Calu3 (cell line): Measurements from ENCODE around the gene CABCOCO1. TPM values are rescaled to one million over a fixed set of nuclear protein-coding genes. Genes with fewer than 3 reads are reported as not detected.

ENCODE experiments used
- BruUV-seq: library from RNA; stranded (reverse); fragments of 400-500 nt; replicated peaks from 2 replicates; lab custom pipeline; 2021; lab: Mats Ljungman, UMichigan
- CTCF ChIA-PET: fragments of 300-600 bp; sonication (Branson Sonifier 250); formaldehyde crosslinking; loops from one replicate; lab custom pipeline; 2022; ENCODE audit warnings: antibody characterized with exemption; lab: Charles Lee
- DNase-seq: peaks from one replicate; pipeline ENCODE4 v3.0.0; 2022
- H3K27ac Mint-ChIP-seq: one replicate; pipeline ENCODE4 v1.8.0; 2022; ENCODE audit warnings: mixed read lengths; ENCODE audit not compliant: unreplicated experiment
- H3K27me3 Mint-ChIP-seq: one replicate; pipeline ENCODE4 v1.8.0; 2022; ENCODE audit warnings: mixed read lengths; ENCODE audit not compliant: unreplicated experiment
- H3K36me3 Mint-ChIP-seq: one replicate; pipeline ENCODE4 v1.8.0; 2022; ENCODE audit warnings: mild to moderate bottlenecking, moderate library complexity, mixed read lengths; ENCODE audit not compliant: insufficient read depth, unreplicated experiment
- H3K4me1 Mint-ChIP-seq: one replicate; pipeline ENCODE4 v1.8.0; 2022; ENCODE audit warnings: mild to moderate bottlenecking, low read depth, mixed read lengths; ENCODE audit not compliant: unreplicated experiment
- H3K4me3 Mint-ChIP-seq: one replicate; pipeline ENCODE4 v1.8.0; 2022; ENCODE audit warnings: mild to moderate bottlenecking, low read depth, moderate library complexity, mixed read lengths; ENCODE audit not compliant: unreplicated experiment
- H3K9me3 Mint-ChIP-seq: one replicate; pipeline ENCODE4 v1.8.0; 2022; ENCODE audit warnings: low read depth, mixed read lengths; ENCODE audit not compliant: unreplicated experiment
- CTCF ChIP-seq: fragments of 200-600 bp; IDR thresholded peaks from one replicate; pipeline ENCODE4 v1.8.0; 2022; ENCODE audit warnings: antibody characterized with exemption; ENCODE audit not compliant: unreplicated experiment
- intact Hi-C: fragments of 100-400 bp; cut with micrococcal nuclease; formaldehyde crosslinking; loops from one replicate; pipeline ENCODE4 v1.10.0; 2022; ENCODE audit not compliant: unreplicated experiment
- total RNA-seq: library from RNA; stranded (reverse); gene quantifications from 2 replicates; pipeline ENCODE4 v1.2.3, GENCODE V29; 2022

Gene CABCOCO1
- total RNA-seq, 1 experiment from 2014 or later = not detected

GRCh38 chr10:61742812-61743211, 80.1 kb downstream of the CABCOCO1 start:
- Mint-ChIP-seq H3K4me3 (no peak overlapping the region), H3K27ac (no peak overlapping the region), H3K27me3 (no peaks in the 10 kb centered on the region), H3K36me3 (no peaks in the 10 kb centered on the region), H3K4me1 (peaks cover 5% of the 10 kb centered on the region), H3K9me3 (no peaks in the 10 kb centered on the region)
- no peak for TF ChIP-seq CTCF
- no peak for DNase-seq
- BruUV-seq = no TSS peak
- intact Hi-C loops = no loop called here
- CTCF ChIA-PET = no interaction called here

GRCh38 chr10:61744469-61744868, 81.7 kb downstream of the CABCOCO1 start:
- CTCF ChIA-PET = no interaction called here
- H3K36me3 Mint-ChIP-seq = no peaks in the 10 kb centered on the region
- intact Hi-C loops = no loop called here
- no peak for DNase-seq
- no peak overlapping the region for H3K4me3 Mint-ChIP-seq
- BruUV-seq = no TSS peak
- no peaks in the 10 kb centered on the region for H3K9me3 Mint-ChIP-seq
- no peaks in the 10 kb centered on the region for H3K27me3 Mint-ChIP-seq
- no peak for TF ChIP-seq CTCF
- no peak overlapping the region for H3K27ac Mint-ChIP-seq
- peaks cover 10% of the 10 kb centered on the region for H3K4me1 Mint-ChIP-seq

GRCh38 chr10:61746377-61746776, 83.6 kb downstream of the CABCOCO1 start:
- CTCF ChIA-PET = interaction anchor here (0.6 to 1.4 kb wide), 2 partner anchors 11 to 89 kb away, joined by 3 to 5 read pairs; no protein-coding TSS in a partner anchor
- Mint-ChIP-seq H3K27ac (no peak overlapping the region), H3K27me3 (no peaks in the 10 kb centered on the region), H3K36me3 (no peaks in the 10 kb centered on the region), H3K9me3 (no peaks in the 10 kb centered on the region), H3K4me1 (peaks cover 20% of the 10 kb centered on the region), H3K4me3 (no peak overlapping the region)
- TF ChIP-seq CTCF = no peak
- no TSS peak for BruUV-seq
- intact Hi-C loops = no loop called here
- no peak for DNase-seq

- Mint-ChIP-seq H3K27ac (no peak overlapping the region), H3K27me3 (no peaks in the 10 kb centered on the region), H3K36me3 (no peaks in the 10 kb centered on the region), H3K4me1 (peaks cover 29% of the 10 kb centered on the region), H3K4me3 (no peak overlapping the region), H3K9me3 (no peaks in the 10 kb centered on the region)
- no peak for DNase-seq
- no TSS peak for BruUV-seq
- intact Hi-C loops = loop anchor here (1.0 kb wide), 1 partner anchor 72 kb away; no protein-coding TSS in a partner anchor
- TF ChIP-seq CTCF = no peak
- CTCF ChIA-PET = interaction anchor here (0.7 to 1.4 kb wide), 2 partner anchors 14 to 88 kb away, joined by 3 to 5 read pairs; no protein-coding TSS in a partner anchor
Observed at GRCh38 chr10:61747307-61747706, 84.6 kb downstream of the CABCOCO1 start.
